Mucosa of stomach (tissue), 1 donor: Measurements from ENCODE around the gene CTRL.
"Not testable (repeated sequence)": the region's sequence is repeated elsewhere in the genome, so short reads cannot be mapped to it uniquely, and the experiment has no call there.

Experiments
- H3K27me3 ChIP-seq: one replicate; pipeline ENCODE4 v1.7.0; 2013; ENCODE audit warnings: mild to moderate bottlenecking, low read length; ENCODE audit not compliant: control insufficient read depth, insufficient read depth
- H3K36me3 ChIP-seq: one replicate; pipeline ENCODE4 v1.7.0; 2013; ENCODE audit warnings: low read length; ENCODE audit not compliant: control insufficient read depth, insufficient read depth
- H3K4me1 ChIP-seq: one replicate; pipeline ENCODE4 v1.7.0; 2013; ENCODE audit warnings: mild to moderate bottlenecking, low read length; ENCODE audit not compliant: control insufficient read depth, insufficient read depth
- H3K4me3 ChIP-seq: one replicate; pipeline ENCODE4 v1.7.0; 2013; ENCODE audit warnings: low read length
- H3K9ac ChIP-seq: one replicate; pipeline ENCODE4 v1.7.0; 2013; ENCODE audit warnings: mild to moderate bottlenecking, low read length, moderate library complexity
- H3K9me3 ChIP-seq: one replicate; pipeline ENCODE4 v1.7.0; 2013; ENCODE audit warnings: mild to moderate bottlenecking, low read length, moderate library complexity; ENCODE audit not compliant: control insufficient read depth
- donor health status: Pancreatic carcinoma.

Gene CTRL

DNA sequence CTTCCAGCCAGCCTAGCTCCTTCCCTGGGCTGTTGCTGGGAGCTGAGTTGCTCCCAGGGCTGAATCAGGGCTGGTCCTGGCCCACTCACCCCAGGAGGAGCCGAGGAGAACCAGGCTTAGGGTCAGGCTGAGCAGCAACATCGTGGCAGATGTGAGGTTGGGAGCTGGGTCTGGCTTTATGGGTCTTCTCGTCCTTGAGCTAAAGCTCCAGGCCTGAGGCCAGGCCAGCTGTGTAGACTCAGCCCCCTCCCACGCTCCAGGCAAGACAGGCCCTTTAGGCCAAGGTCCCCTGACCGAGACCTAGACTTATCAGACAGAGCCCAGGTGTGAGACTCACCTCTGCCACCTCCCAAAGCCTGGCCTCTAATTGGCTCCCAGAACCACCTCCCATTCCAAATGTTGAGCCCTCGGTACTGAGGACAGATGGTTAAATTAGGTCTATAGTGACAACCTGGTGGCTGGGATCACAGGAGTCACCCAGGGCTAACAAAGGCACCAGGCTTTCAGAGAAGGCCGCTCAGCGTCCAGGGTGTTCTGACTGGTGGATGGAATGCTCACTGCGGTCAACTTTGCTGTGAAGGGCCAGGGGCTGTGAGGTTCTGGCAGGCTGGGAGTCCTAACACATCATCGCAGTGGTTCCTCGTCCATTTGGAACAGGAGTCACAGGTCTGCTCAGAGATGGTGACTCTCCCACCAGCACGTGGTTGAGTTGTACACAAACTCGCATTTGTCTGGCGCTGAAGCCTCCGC lies at the start of gene CTRL:
Gene CTRL, minus strand, starts transcription at position 151 of the 750 bp plus-strand sequence. Its CDS starts 10 bp downstream, at position 141.
- Histone ChIP-seq H3K36me3 (no peaks in the 10 kb centered on the region), H3K4me3 (no peak within 1 kb of the TSS), H3K9ac (no peak within 1 kb of the TSS), H3K9me3 (no peaks in the 10 kb centered on the region), H3K27me3 (no peaks in the 10 kb centered on the region), H3K4me1 (peaks cover 14% of the 10 kb centered on the region)

DNA sequence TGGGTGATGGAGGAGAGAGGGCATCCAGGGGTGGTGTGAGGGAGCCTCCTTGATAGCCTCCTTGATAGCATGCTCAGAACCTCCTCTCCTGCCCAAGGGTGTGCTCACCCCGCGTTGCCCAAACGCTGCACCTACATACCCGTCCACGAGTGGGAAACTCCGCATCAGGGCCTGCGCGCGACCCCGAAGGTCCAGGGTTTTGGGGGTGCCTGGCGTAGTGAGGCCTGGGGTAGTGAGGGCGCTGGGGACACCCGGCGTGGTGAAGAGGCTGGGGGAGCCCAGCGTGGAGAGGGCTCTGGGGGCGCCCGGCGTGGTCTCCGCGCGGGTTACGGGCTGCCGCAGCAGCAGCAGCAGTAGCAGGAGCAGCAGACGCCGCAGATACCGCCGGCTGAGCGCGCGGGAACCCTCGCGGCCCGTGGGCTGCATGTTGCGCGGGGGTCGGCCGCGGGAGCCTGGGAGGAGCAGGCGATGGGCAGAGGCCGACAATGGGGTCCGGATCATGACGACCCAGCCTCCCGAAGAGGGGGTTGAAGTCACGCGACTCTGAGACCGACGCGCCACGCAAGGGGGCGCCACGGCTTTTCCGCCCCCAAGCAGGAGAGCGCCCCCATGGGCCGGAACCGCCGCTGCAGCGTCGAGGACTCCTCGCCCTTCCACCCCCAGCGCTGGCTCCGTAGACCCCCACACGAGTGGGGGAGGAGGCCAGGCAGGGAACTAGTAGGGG lies 48.5 kb upstream of the CTRL start, which contains the start of gene DPEP3:
Gene DPEP3, minus strand, starts transcription at position 545 of the 724 bp plus-strand sequence. Its CDS starts 119 bp downstream, at position 426.
- Histone ChIP-seq H3K4me1 (no peaks in the 10 kb centered on the region), H3K9ac (no peak within 1 kb of the TSS), H3K4me3 (no peak within 1 kb of the TSS), H3K36me3 (no peaks in the 10 kb centered on the region), H3K9me3 (no peaks in the 10 kb centered on the region), H3K27me3 (peaks cover 22% of the 10 kb centered on the region)

DNA sequence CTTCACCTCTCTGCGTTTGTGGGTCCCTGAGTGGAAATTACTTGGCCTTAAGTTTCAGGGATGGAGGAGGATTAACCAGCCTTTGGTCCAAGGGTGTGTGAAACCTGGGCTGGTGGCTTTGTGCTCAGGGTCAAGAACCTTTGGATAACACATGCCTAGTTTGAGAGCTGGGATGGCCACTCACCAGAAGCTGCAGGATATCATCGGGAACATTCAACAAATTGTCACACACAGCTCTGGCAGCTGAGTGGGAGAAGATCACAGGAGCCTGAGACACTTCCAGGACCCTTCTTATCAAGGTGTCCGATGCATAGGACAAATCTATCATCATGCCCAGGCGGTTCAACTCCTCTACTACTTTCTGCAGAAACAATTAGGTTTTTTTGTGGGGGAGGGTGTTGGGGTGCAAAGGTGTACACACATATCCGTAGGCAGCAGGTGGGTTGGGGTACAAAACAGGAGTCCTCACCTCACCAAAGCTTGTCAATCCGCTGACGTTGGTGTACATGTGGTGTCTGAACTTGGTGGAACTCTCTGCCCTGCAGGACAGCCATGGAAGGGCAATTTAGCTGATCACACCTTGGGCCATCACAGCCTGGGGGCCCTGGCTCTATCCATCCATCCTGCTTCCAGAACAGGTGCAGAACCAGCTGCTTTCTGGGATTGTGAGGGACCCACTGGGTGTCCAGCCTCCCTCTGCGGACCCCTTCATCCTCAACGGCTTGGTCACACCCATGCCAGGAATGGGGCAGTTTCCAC lies 46.0 kb upstream of the CTRL start:
- Histone ChIP-seq H3K4me1 (no peaks in the 10 kb centered on the region), H3K9me3 (no peaks in the 10 kb centered on the region), H3K36me3 (no peaks in the 10 kb centered on the region), H3K4me3 (no peak overlapping the region), H3K9ac (no peak overlapping the region), H3K27me3 (peaks cover 22% of the 10 kb centered on the region)

DNA sequence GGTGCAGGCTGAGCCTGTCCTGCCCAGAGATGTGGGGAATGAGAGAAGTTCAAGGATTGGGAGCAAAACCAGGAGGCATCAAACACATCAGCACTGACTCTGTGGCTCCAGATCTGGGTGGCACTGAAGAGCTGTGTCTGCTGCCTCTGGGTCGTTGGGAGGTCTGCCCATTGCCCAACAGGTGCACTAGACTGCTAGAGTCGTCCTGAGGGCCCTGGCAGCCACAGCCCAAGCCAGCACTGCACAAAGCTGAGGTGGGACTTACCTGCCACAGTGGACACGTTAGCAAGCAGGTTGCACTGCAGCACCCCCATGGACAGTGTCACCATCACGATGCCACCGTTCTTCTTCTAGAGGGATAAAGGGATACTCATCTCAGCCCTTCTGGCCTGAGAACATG lies 45.3 kb upstream of the CTRL start:
- Histone ChIP-seq H3K9ac (no peak overlapping the region), H3K36me3 (no peaks in the 10 kb centered on the region), H3K4me3 (no peak overlapping the region), H3K4me1 (no peaks in the 10 kb centered on the region), H3K9me3 (no peaks in the 10 kb centered on the region), H3K27me3 (peaks cover 22% of the 10 kb centered on the region)

DNA sequence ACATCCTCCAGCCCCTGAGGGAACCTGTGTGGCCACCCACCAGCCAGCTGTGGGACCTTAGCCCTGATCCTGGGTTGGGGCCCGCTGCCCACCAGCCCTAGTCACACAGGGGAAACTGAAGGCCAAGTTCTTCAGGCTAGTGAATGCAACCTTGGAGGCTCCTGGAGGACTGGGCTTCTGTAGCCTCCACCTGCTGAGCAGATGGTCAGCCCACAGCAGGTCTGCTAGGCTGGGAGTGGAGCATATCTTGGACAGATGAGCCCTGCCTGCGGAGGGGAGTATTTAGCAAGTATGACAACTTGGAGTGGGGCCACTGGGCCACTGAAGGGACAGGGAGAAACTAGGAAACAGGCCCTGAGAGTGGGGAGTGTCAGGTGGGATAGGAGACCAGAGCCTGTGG lies 44.5 kb upstream of the CTRL start:
- Histone ChIP-seq H3K4me1 (no peaks in the 10 kb centered on the region), H3K9me3 (no peaks in the 10 kb centered on the region), H3K4me3 (no peak overlapping the region), H3K9ac (no peak overlapping the region), H3K27me3 (peaks cover 22% of the 10 kb centered on the region), H3K36me3 (no peaks in the 10 kb centered on the region)

DNA sequence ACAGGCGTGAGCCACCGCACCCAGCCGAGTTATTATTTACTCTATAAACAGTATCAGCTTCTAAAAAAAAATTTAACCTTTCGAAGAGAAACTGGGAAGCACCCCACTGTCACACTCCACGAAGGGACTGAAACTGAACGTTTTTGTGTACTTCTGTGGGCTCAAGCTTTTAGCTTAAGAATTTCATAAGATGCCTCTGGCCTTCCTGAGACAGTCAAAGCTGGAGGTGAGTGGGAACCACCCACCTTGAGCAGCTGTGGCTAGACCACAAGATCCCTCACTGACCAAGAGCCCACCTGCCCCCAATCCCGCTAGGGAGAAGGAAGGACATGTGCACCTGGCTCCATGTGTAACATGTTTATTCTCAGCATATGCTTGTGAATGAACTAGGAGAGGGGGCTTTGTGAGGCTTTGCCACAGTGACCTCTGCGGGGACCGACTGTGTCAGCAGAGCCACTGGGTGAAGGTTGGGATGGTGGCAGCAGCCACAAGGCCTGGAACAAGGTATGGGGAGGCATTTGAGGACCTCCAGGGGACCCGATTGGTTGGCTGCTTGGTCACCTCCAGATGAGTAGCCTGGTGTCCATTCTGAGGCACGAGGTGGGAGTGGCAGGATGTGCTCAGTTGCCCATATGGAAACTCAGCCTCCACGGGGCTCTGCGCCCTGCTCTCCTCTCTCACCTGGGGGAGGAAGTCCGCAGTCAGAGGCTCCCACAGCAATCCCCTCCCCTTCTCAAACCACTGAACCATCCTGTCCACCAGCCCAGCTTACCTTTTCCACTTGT lies 43.9 kb upstream of the CTRL start:
- H3K4me1 ChIP-seq: no peaks in the 10 kb centered on the region

DNA sequence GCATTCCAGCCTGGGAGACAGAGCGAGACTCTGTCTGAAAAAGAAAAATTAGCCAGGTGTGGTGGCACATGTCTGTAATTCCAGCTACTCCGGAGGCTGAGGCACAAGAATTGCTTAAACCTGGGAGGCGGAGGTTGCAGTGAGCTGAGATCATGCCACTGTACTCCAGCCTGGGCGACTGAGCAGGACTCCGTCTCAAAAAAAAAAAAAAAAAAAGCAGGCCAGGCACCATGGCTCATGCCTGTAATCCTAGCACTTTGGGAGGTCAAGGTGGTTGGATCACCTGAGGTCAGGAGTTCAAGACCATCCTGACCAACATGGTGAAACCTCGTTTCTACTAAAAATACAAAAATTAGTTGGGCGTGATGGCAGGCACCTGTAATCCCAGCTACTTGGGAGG lies 40.6 kb upstream of the CTRL start:
- not testable (repeated sequence) for H3K36me3 ChIP-seq, H3K4me1 ChIP-seq, H3K9me3 ChIP-seq, H3K9ac ChIP-seq, H3K4me3 ChIP-seq
- peaks cover 17% of the 10 kb centered on the region for H3K27me3 ChIP-seq

More for the DNA sequence above, 43.9 kb upstream of the CTRL start:
- Histone ChIP-seq H3K4me3 (no peak overlapping the region), H3K9ac (no peak overlapping the region), H3K27me3 (peaks cover 22% of the 10 kb centered on the region), H3K36me3 (no peaks in the 10 kb centered on the region), H3K9me3 (no peaks in the 10 kb centered on the region)

DNA sequence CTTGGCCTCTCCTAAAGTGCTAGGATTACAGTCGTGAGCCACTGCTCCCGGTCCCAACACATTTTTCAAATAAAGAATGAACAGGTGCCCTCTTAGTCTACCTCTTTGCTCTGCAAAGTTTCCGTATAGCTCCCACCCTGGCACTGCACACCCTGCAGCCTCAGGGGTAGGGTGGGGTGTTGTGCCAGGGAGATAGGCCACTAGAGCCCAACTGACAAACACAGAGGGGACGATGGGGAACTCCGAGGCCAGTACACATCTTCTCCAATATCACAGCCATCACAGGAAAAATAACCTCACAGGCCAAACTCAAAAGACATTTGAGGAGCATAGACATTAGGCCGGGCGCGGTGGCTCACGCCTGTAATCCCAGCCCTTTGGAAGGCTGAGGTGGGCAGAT lies 39.4 kb upstream of the CTRL start:
- H3K9ac ChIP-seq: no peak overlapping the region
- H3K36me3 ChIP-seq: no peaks in the 10 kb centered on the region
- no peak overlapping the region for H3K4me3 ChIP-seq
- H3K4me1 ChIP-seq: peaks cover 15% of the 10 kb centered on the region
- H3K27me3 ChIP-seq: peaks cover 9% of the 10 kb centered on the region
- no peaks in the 10 kb centered on the region for H3K9me3 ChIP-seq

DNA sequence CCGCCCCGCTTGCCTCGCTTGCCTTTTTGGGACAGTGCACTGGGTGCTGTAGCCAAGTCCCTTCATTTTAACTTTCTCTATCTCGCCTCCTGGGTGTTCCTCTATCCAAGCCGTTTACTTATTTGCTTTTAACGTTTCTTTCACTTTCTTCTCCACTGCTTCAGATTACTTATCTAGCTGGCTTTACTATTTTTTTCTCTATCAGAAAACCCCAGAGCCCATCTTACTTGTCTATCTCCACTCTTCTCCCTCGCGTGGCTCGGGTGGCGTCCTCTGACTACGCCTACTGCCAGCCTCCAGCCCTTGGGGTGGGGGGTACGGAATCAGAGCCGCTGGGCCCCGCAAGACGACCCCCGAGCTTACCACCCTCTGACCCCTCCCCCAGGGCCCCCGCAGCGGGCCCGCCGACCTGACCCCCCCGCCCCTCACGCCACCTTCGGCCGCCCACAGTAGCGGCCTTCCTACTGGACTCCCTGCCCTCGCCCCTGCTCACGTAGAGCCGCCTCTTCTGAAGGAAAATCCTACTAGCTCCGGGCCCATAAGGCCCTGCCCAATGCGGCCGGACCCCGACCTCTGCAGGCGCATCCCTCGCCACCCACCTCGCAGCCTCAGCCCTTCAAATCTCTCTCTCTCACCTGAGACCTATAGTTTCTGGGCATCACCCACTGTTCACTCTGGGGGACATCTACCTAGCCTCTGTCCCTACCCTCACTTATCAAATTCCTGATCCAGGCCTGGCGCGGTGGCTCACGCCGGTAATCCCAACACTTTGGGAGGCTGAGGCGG lies 37.8 kb upstream of the CTRL start:
- Histone ChIP-seq H3K4me3 (no peak overlapping the region), H3K36me3 (no peaks in the 10 kb centered on the region), H3K9me3 (no peaks in the 10 kb centered on the region), H3K4me1 (peaks cover 20% of the 10 kb centered on the region), H3K27me3 (peaks cover 8% of the 10 kb centered on the region), H3K9ac (peak overlapping the region; percentile 59)

DNA sequence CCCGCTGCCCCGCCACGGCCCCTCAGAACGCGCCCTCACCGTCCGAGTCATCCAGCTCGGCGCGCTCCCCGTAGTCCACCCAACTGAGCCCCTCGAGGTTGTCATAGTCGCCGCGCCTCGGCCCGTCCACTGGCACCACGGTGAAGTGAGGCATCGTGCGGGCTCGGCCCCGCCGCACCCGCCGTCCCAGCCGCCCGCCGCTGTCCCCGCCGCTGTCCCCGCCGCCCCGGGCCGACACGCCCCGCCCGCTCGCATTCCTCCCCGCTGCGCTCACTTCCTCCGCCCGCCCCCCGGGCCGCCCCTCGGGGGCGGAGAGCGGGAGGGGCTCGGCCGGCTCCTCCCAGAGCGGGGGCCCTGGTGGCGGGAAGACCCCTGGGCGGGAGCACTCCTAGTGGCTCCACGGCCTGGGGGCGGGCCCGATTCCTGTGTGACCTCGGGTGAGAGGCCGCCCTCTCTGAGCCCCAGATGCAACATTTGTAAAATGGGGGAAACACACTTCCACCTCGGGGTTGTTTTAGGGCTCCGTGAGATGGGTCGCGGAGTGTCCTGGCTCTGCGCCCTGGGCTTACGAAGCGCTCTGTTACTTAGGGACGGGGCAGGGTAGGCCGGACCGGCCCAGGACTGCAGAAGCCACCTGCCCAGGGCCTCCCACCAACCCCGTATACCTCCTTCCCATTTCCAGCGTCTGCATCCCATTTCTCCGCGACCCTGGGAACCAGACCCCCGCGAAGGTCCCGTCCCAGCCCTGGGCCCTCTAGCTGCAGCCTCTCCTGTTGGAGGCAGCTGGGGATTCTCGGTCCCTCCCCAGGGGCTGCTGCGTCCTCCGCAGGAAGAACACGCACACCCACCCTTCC lies 37.0 kb upstream of the CTRL start, which contains the start of gene SLC12A4:
Gene SLC12A4, minus strand, starts transcription at position 238 of the 854 bp plus-strand sequence. Its CDS starts 84 bp downstream, at position 154.
- Histone ChIP-seq H3K4me3 (peak within 1 kb of the TSS; percentile 63), H3K36me3 (no peaks in the 10 kb centered on the region), H3K9ac (peak within 1 kb of the TSS; percentile 84), H3K27me3 (peaks cover 8% of the 10 kb centered on the region), H3K4me1 (peaks cover 20% of the 10 kb centered on the region), H3K9me3 (no peaks in the 10 kb centered on the region)
